DOHH2 (cell line): Measurements from ENCODE around the gene DCDC2.
"Not testable (repeated sequence)": the region's sequence is repeated elsewhere in the genome, so short reads cannot be mapped to it uniquely, and the experiment has no call there.

Experiments
- H3F3A ChIP-seq: fragments of 200-600 bp; sonication (generic), shearing (Covaris generic); 2 replicates; pipeline ENCODE4 v1.6.0; 2016; ENCODE audit warnings: antibody characterized with exemption, mild to moderate bottlenecking; ENCODE audit not compliant: control insufficient read depth, insufficient read depth
- H3K27ac ChIP-seq: fragments of 200-600 bp; sonication (generic); 2 replicates; pipeline ENCODE4 v1.5.1; 2014; ENCODE audit warnings: low read depth, mild to moderate bottlenecking, low read length, moderate library complexity
- H3K27me3 ChIP-seq: fragments of 200-600 bp; sonication (generic); 2 replicates; pipeline ENCODE4 v1.6.1; 2014; ENCODE audit warnings: mild to moderate bottlenecking, low read length, mixed read lengths; ENCODE audit not compliant: control insufficient read depth
- H3K36me3 ChIP-seq: fragments of 200-600 bp; sonication (generic); 2 replicates; pipeline ENCODE4 v1.6.1; 2014; ENCODE audit warnings: mild to moderate bottlenecking, low read length, moderate library complexity, mixed read lengths; ENCODE audit not compliant: control insufficient read depth
- H3K4me1 ChIP-seq: fragments of 200-600 bp; sonication (generic); 2 replicates; pipeline ENCODE4 v1.6.1; 2014; ENCODE audit warnings: mild to moderate bottlenecking, low read length, mixed read lengths; ENCODE audit not compliant: control insufficient read depth
- H3K4me2 ChIP-seq: fragments of 200-600 bp; sonication (generic); 2 replicates; pipeline ENCODE4 v1.6.0; 2014; ENCODE audit warnings: mild to moderate bottlenecking, low read length, moderate library complexity
- H3K4me3 ChIP-seq: fragments of 200-600 bp; sonication (generic); 2 replicates; pipeline ENCODE4 v1.5.1; 2014; ENCODE audit warnings: mild to moderate bottlenecking, low read length, mixed read lengths
- H3K79me2 ChIP-seq: fragments of 200-600 bp; sonication (generic); 2 replicates; pipeline ENCODE4 v1.6.1; 2014; ENCODE audit warnings: mild to moderate bottlenecking, low read length, mixed read lengths; ENCODE audit not compliant: control insufficient read depth
- H3K9me2 ChIP-seq: fragments of 200-600 bp; sonication (generic); replicated peaks from 2 replicates; pipeline ENCODE4 v1.6.1; 2014; ENCODE audit warnings: mild to moderate bottlenecking, low read length, mixed read lengths; ENCODE audit not compliant: control insufficient read depth
- H3K9me3 ChIP-seq: fragments of 200-600 bp; sonication (generic); 2 replicates; pipeline ENCODE4 v1.6.1; 2014; ENCODE audit warnings: antibody characterized with exemption, low read length, mixed read lengths; ENCODE audit not compliant: control insufficient read depth, insufficient read depth
- H4K20me1 ChIP-seq: fragments of 200-600 bp; sonication (generic); 2 replicates; pipeline ENCODE4 v1.6.0; 2014; ENCODE audit warnings: low read depth, mild to moderate bottlenecking, antibody characterized with exemption, low read length, moderate library complexity; ENCODE audit not compliant: control insufficient read depth, insufficient read depth
- EZH2phosphoT487 ChIP-seq: fragments of 200-600 bp; sonication (generic); IDR thresholded peaks from 2 replicates; pipeline ENCODE4 v1.6.1; 2017; ENCODE audit warnings: borderline replicate concordance, mild to moderate bottlenecking, antibody characterized with exemption, low read length, moderate library complexity, mixed read lengths
- TF ChIP-seq, protein P1 (sequence below): fragments of 200-600 bp; sonication (generic); IDR thresholded peaks from one replicate; pipeline ENCODE4 v1.5.1; 2014; ENCODE audit warnings: antibody characterized with exemption, mild to moderate bottlenecking, low read depth, low read length; ENCODE audit not compliant: poor library complexity, severe bottlenecking

DCDC2 gene

GRCh38 chr6:24205020-24205492, 152.8 kb downstream of the DCDC2 start:
- no peaks in the 10 kb centered on the region for H3K36me3 ChIP-seq
- TF ChIP-seq, protein P1, sequence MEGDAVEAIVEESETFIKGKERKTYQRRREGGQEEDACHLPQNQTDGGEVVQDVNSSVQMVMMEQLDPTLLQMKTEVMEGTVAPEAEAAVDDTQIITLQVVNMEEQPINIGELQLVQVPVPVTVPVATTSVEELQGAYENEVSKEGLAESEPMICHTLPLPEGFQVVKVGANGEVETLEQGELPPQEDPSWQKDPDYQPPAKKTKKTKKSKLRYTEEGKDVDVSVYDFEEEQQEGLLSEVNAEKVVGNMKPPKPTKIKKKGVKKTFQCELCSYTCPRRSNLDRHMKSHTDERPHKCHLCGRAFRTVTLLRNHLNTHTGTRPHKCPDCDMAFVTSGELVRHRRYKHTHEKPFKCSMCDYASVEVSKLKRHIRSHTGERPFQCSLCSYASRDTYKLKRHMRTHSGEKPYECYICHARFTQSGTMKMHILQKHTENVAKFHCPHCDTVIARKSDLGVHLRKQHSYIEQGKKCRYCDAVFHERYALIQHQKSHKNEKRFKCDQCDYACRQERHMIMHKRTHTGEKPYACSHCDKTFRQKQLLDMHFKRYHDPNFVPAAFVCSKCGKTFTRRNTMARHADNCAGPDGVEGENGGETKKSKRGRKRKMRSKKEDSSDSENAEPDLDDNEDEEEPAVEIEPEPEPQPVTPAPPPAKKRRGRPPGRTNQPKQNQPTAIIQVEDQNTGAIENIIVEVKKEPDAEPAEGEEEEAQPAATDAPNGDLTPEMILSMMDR: peak; percentile 70
- no peak for TF ChIP-seq EZH2phosphoT487
- H3K27ac ChIP-seq: no peak overlapping the region
- no peaks in the 10 kb centered on the region for H3K4me1 ChIP-seq
- no peak overlapping the region for H3K4me2 ChIP-seq
- H3K4me3 ChIP-seq: no peak overlapping the region
- H3K9me2 ChIP-seq: no peaks in the 10 kb centered on the region
- H4K20me1 ChIP-seq: no peaks in the 10 kb centered on the region
- no peaks in the 10 kb centered on the region for H3K79me2 ChIP-seq
- H3F3A ChIP-seq: no peaks in the 10 kb centered on the region
- no peaks in the 10 kb centered on the region for H3K9me3 ChIP-seq
- H3K27me3 ChIP-seq: no peaks in the 10 kb centered on the region

- H3K4me2 ChIP-seq, H3F3A ChIP-seq, H4K20me1 ChIP-seq, H3K27me3 ChIP-seq, H3K9me3 ChIP-seq, H3K79me2 ChIP-seq, H3K4me3 ChIP-seq, H3K4me1 ChIP-seq, H3K36me3 ChIP-seq, H3K27ac ChIP-seq, H3K9me2 ChIP-seq: not testable (repeated sequence)
Observed at GRCh38 chr6:24204113-24204512, 153.7 kb downstream of the DCDC2 start.

DNA sequence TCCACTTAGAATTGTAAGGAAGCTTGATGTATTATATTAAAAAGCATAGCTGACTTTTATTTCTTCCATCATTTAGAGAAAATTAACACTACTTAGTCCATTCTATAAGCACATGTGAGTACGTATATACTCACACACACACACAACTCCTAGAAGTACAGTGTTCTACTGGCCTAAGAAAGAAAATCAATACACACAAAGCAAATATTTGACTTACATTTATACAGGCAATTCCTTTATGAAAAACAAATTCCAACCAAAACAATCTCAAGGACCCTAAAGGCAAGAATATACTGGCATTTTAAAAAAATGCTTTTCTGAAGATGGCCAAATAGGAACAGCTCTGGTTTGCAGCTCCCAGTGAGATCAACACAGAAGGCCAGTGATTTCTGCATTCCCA, 160.0 kb downstream of the DCDC2 start:
- Histone ChIP-seq H4K20me1 (no peaks in the 10 kb centered on the region), H3K27ac (no peak overlapping the region), H3K4me1 (no peaks in the 10 kb centered on the region), H3K9me3 (no peaks in the 10 kb centered on the region), H3F3A (no peaks in the 10 kb centered on the region), H3K79me2 (no peaks in the 10 kb centered on the region), H3K27me3 (peaks cover 7% of the 10 kb centered on the region; the same call in 1 of the 2 replicates), H3K9me2 (no peaks in the 10 kb centered on the region), H3K36me3 (no peaks in the 10 kb centered on the region), H3K4me3 (no peak overlapping the region), H3K4me2 (no peak overlapping the region)
- no peak for TF ChIP-seq EZH2phosphoT487

DNA sequence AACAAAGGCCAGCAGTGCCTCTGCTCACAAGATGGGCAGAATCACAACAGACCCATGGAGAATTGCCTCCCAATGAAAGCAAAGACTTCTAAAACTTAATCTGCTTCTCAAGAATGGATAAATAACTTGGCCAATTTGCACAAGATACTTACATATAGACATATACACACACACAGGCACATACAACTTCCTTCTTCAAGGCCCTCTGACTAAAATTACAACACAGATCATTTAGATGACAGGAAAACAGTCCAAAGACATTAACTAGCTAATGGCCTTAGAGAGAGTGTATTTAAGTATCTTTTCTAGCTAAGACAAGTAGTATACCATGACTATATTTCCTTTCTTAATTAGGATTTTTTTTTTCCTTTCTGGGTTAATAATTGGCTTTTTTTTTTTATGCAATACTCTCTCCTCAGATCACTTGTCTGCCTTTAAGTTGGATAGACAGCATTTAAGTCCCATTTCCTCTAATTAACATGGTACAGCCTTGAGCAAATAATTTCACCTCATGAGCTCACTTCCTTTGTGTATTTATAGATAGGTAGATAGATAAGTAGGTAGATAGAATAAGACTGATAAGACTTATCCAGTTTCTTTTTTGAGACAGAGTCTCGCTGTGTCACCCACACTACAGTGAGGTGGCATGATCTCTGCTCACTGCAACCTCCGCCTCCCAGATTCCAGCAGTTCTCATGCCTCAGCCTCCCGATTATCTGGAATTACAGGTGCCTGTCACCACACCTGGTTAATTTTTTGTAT, 161.8 kb downstream of the DCDC2 start:
- Histone ChIP-seq H3K4me2 (no peak overlapping the region), H3K27ac (no peak overlapping the region), H3K36me3 (no peaks in the 10 kb centered on the region), H3K27me3 (peaks cover 7% of the 10 kb centered on the region; the same call in 1 of the 2 replicates), H3K79me2 (no peaks in the 10 kb centered on the region), H4K20me1 (no peaks in the 10 kb centered on the region), H3K4me1 (no peaks in the 10 kb centered on the region), H3K9me3 (no peaks in the 10 kb centered on the region), H3K9me2 (no peaks in the 10 kb centered on the region), H3F3A (no peaks in the 10 kb centered on the region), H3K4me3 (no peak overlapping the region)
- TF ChIP-seq EZH2phosphoT487: no peak
- TF ChIP-seq, protein P1: no peak
